ENCODE measurements around the gene DYTN.

GRCh38 chr2:206696910-206697309 is 21.3 kb downstream of the DYTN start:
- TF ChIP-seq, protein P1, sequence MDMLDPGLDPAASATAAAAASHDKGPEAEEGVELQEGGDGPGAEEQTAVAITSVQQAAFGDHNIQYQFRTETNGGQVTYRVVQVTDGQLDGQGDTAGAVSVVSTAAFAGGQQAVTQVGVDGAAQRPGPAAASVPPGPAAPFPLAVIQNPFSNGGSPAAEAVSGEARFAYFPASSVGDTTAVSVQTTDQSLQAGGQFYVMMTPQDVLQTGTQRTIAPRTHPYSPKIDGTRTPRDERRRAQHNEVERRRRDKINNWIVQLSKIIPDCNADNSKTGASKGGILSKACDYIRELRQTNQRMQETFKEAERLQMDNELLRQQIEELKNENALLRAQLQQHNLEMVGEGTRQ (CRISPR knock-in tag; IDR thresholded peaks at IDR 0.05), result no peak
- TF ChIP-seq, protein P2, sequence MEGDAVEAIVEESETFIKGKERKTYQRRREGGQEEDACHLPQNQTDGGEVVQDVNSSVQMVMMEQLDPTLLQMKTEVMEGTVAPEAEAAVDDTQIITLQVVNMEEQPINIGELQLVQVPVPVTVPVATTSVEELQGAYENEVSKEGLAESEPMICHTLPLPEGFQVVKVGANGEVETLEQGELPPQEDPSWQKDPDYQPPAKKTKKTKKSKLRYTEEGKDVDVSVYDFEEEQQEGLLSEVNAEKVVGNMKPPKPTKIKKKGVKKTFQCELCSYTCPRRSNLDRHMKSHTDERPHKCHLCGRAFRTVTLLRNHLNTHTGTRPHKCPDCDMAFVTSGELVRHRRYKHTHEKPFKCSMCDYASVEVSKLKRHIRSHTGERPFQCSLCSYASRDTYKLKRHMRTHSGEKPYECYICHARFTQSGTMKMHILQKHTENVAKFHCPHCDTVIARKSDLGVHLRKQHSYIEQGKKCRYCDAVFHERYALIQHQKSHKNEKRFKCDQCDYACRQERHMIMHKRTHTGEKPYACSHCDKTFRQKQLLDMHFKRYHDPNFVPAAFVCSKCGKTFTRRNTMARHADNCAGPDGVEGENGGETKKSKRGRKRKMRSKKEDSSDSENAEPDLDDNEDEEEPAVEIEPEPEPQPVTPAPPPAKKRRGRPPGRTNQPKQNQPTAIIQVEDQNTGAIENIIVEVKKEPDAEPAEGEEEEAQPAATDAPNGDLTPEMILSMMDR (IDR thresholded peaks at IDR 0.05), result no peak
